GM12892 (cell line): ENCODE data around the gene GRHPR.

Experiments used
- POLR2A ChIP-seq: IDR thresholded peaks from 2 replicates; pipeline ENCODE4 v1.6.1; 2011; ENCODE audit warnings: low read depth, low read length, control low read depth
- POLR2AphosphoS5 ChIP-seq: IDR thresholded peaks from 2 replicates; pipeline ENCODE4 v1.6.1; 2011; ENCODE audit warnings: low read depth, low read length, control low read depth

DNA sequence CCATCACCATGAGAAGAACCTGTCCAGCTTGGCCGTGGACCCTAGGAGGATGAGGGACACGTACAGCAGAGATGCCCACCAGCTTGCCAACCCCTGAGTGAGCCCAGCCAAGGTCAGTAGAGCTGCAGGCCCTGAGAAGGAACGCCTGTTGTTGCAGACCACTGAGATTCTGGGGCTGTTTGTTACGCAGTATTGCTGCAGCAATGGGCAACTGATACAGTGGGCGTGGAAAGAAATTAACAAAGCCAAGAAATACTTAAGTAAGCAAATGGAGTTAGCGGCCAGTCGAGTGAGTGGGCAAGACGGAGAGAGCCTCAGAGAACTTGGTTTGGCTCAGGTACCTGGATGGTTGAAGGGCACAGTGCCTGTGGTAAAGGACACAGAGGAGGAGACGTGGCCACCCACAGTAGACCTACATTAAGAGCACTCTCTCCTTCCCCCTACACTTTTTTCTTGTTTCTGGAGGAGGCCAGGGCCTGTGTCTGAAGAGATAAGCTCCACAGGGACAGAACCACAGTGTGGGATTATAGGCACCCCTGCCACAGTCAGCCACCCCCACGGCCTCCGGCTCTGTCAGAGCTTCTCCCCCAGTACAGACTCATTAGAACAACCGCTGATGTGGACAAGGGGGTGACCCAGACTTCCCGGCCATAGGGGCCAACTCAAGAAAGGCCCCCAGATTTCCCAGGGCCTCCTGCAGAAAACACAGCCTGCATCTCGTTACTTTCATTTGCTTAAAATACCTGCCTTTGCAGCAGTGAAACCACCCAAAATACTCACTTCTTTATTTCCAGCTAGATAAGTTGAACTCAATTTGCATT is 40.1 kb upstream of the GRHPR start:
- no peak for TF ChIP-seq POLR2AphosphoS5
- TF ChIP-seq POLR2A, result no peak
